Body of pancreas (tissue), 4 donors: ENCODE results near the gene SRPX2.

Experiments
- CTCF ChIP-seq, 7 experiments: fragments of 450-650 bp in 4 of 7; fragments of 200-600 bp in 3 of 7; sonication (generic) in 3 of 7; IDR thresholded peaks; one replicate each; pipeline ENCODE4 v1.5.1; 2016 to 2019; ENCODE audit warnings: antibody characterized with exemption in 7 of 7
- POLR2A ChIP-seq, 3 donors: fragments of 450-650 bp; IDR thresholded peaks; one replicate each; pipeline ENCODE4 v1.6.1; 2016; ENCODE audit warnings: antibody characterized with exemption in 3 of 3, mild to moderate bottlenecking in 2 of 3

GRCh38 chrX:100695302-100695701 lies 51.3 kb downstream of the SRPX2 start:
- TF ChIP-seq POLR2A (IDR thresholded peaks at IDR 0.05) (no peak), CTCF (IDR thresholded peaks at IDR 0.05) (no peak)
